Astrocyte (in vitro differentiated cells and primary cell): ENCODE results near the gene DIDO1. TPM values are rescaled to one million over a fixed set of nuclear protein-coding genes. Genes with fewer than 3 reads are reported as not detected.

Source experiments
- DNase-seq: peaks from one replicate; pipeline ENCODE4 v3.0.0-alpha.2; 2010; ENCODE audit warnings: low read depth
- FAIRE-seq: peaks from 2 replicates; lab custom pipeline; 2011; peaks lifted over from hg19 to GRCh38; lab: Jason Lieb, UNC
- H2AFZ ChIP-seq: 2 replicates; pipeline ENCODE4 v1.6.0; 2012; ENCODE audit warnings: low read depth, low read length, inconsistent platforms
- H3K27ac ChIP-seq: 2 replicates; pipeline ENCODE4 v1.5.1; 2011; ENCODE audit warnings: low read depth, low read length, inconsistent platforms
- H3K27me3 ChIP-seq: 2 replicates; pipeline ENCODE4 v1.6.0; 2011; ENCODE audit warnings: low read length, inconsistent platforms; ENCODE audit not compliant: insufficient read depth
- H3K36me3 ChIP-seq: 2 replicates; pipeline ENCODE4 v1.5.1; 2011; ENCODE audit warnings: low read length, inconsistent platforms; ENCODE audit not compliant: insufficient read depth
- H3K4me1 ChIP-seq: 2 replicates; pipeline ENCODE4 v1.5.1; 2011; ENCODE audit warnings: low read length, inconsistent platforms; ENCODE audit not compliant: insufficient read depth
- H3K4me2 ChIP-seq: 2 replicates; pipeline ENCODE4 v1.6.0; 2012; ENCODE audit warnings: low read length, inconsistent platforms
- H3K4me3 ChIP-seq: 2 replicates; pipeline ENCODE4 v1.5.1; 2011; ENCODE audit warnings: low read depth, mild to moderate bottlenecking, low read length, inconsistent platforms; ENCODE audit not compliant: insufficient read depth
- H3K79me2 ChIP-seq: 2 replicates; pipeline ENCODE4 v1.6.0; 2012; ENCODE audit warnings: mild to moderate bottlenecking, low read length, inconsistent platforms; ENCODE audit not compliant: insufficient read depth
- H3K9ac ChIP-seq: 2 replicates; pipeline ENCODE4 v1.6.0; 2012; ENCODE audit warnings: mild to moderate bottlenecking, low read length, inconsistent platforms
- H3K9me3 ChIP-seq: 2 replicates; pipeline ENCODE4 v1.5.1; 2012; ENCODE audit warnings: low read depth, mild to moderate bottlenecking, low read length, inconsistent platforms; ENCODE audit not compliant: insufficient read depth
- H4K20me1 ChIP-seq: 2 replicates; pipeline ENCODE4 v1.6.0; 2012; ENCODE audit warnings: low read length, inconsistent platforms; ENCODE audit not compliant: insufficient read depth
- H3K27ac Mint-ChIP-seq: one replicate; pipeline ENCODE4 v1.8.0; 2021; ENCODE audit warnings: mild to moderate bottlenecking, mixed read lengths; ENCODE audit not compliant: unreplicated experiment
- H3K27me3 Mint-ChIP-seq: one replicate; pipeline ENCODE4 v1.8.0; 2021; ENCODE audit warnings: low read depth, mixed read lengths; ENCODE audit not compliant: unreplicated experiment
- H3K36me3 Mint-ChIP-seq: one replicate; pipeline ENCODE4 v1.8.0; 2021; ENCODE audit warnings: low read depth, mixed read lengths; ENCODE audit not compliant: unreplicated experiment
- H3K4me1 Mint-ChIP-seq: one replicate; pipeline ENCODE4 v1.8.0; 2021; ENCODE audit warnings: low read depth, mixed read lengths; ENCODE audit not compliant: unreplicated experiment
- H3K4me3 Mint-ChIP-seq: one replicate; pipeline ENCODE4 v1.8.0; 2021; ENCODE audit warnings: mild to moderate bottlenecking, moderate library complexity, mixed read lengths; ENCODE audit not compliant: unreplicated experiment
- H3K9me3 Mint-ChIP-seq: one replicate; pipeline ENCODE4 v1.8.0; 2021; ENCODE audit warnings: mild to moderate bottlenecking, mixed read lengths; ENCODE audit not compliant: unreplicated experiment
- EZH2 ChIP-seq: IDR thresholded peaks from 2 replicates; pipeline ENCODE4 v1.6.1; 2012; ENCODE audit warnings: mild to moderate bottlenecking, low read length, inconsistent platforms; ENCODE audit not compliant: insufficient read depth
- total RNA-seq: library from RNA; stranded (reverse); gene quantifications from 2 replicates; pipeline ENCODE4 v1.2.1, GENCODE V29; 2021
- TF ChIP-seq, protein P1 (sequence below): IDR thresholded peaks from 2 replicates; pipeline ENCODE4 v1.5.1; 2011; ENCODE audit warnings: low read depth, mild to moderate bottlenecking, inconsistent platforms, low read length, moderate library complexity; ENCODE audit not compliant: insufficient read depth

The DIDO1 gene
- total RNA-seq, 1 donor from 2014 or later, result 39.0 TPM

DNA sequence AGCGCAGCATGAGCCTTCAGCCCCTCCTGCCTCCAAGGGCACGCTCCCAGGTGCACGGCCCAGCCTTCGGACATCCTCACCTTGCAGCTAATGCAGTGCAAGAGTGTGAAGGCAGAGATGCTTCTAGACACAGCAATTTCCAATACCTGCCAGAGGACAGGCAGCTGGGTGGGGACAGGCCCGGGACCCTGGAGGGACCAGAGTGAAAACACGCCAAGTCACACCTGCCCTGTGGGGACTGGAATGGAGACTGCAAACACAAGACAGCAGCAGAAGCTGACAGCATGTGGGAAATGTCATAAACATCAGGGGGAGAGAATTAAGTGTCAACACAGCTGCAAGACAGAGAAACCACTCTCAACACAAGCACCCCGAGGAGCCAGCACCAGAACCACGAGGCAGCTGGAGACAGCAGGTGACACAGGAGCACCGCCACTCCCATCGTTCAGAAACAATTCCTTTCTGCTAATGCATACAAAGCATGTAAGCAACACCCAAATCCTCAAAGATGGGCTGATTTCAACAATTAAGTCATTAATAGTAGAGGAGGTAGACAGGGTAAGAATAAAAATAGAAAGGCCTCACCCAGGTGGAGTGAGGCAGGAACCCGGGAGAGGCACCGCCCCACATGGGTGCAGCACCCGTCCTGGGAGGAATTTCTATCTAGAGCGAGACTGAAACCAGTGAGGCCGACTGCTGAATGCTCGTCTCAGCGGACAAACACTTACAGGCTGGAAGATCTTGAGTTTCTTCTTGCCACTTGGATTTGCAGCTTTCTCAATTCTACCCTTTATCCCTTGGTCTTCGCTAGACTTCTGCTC lies 17.1 kb downstream of the DIDO1 start:
- H3K27me3 ChIP-seq, result no peaks in the 10 kb centered on the region
- Mint-ChIP-seq H3K9me3 (no peaks in the 10 kb centered on the region), H3K4me1 (peaks cover 7% of the 10 kb centered on the region), H3K27me3 (no peaks in the 10 kb centered on the region), H3K4me3 (no peak overlapping the region), H3K36me3 (peaks cover 13% of the 10 kb centered on the region), H3K27ac (no peak overlapping the region)
- peaks cover 91% of the 10 kb centered on the region for H3K79me2 ChIP-seq
- peaks cover 8% of the 10 kb centered on the region for H3K4me1 ChIP-seq
- peaks cover 99% of the 10 kb centered on the region for H4K20me1 ChIP-seq
- H3K27ac ChIP-seq, result no peak overlapping the region
- no peak overlapping the region for H2AFZ ChIP-seq
- DNase-seq, result no peak
- no peak overlapping the region for H3K9ac ChIP-seq
- no peaks in the 10 kb centered on the region for H3K9me3 ChIP-seq
- FAIRE-seq, result no peak
- no peak for TF ChIP-seq EZH2
- TF ChIP-seq, protein P1, sequence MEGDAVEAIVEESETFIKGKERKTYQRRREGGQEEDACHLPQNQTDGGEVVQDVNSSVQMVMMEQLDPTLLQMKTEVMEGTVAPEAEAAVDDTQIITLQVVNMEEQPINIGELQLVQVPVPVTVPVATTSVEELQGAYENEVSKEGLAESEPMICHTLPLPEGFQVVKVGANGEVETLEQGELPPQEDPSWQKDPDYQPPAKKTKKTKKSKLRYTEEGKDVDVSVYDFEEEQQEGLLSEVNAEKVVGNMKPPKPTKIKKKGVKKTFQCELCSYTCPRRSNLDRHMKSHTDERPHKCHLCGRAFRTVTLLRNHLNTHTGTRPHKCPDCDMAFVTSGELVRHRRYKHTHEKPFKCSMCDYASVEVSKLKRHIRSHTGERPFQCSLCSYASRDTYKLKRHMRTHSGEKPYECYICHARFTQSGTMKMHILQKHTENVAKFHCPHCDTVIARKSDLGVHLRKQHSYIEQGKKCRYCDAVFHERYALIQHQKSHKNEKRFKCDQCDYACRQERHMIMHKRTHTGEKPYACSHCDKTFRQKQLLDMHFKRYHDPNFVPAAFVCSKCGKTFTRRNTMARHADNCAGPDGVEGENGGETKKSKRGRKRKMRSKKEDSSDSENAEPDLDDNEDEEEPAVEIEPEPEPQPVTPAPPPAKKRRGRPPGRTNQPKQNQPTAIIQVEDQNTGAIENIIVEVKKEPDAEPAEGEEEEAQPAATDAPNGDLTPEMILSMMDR, result no peak
- H3K36me3 ChIP-seq, result peaks cover 54% of the 10 kb centered on the region
- H3K4me2 ChIP-seq, result no peak overlapping the region
- no peak overlapping the region for H3K4me3 ChIP-seq

DNA sequence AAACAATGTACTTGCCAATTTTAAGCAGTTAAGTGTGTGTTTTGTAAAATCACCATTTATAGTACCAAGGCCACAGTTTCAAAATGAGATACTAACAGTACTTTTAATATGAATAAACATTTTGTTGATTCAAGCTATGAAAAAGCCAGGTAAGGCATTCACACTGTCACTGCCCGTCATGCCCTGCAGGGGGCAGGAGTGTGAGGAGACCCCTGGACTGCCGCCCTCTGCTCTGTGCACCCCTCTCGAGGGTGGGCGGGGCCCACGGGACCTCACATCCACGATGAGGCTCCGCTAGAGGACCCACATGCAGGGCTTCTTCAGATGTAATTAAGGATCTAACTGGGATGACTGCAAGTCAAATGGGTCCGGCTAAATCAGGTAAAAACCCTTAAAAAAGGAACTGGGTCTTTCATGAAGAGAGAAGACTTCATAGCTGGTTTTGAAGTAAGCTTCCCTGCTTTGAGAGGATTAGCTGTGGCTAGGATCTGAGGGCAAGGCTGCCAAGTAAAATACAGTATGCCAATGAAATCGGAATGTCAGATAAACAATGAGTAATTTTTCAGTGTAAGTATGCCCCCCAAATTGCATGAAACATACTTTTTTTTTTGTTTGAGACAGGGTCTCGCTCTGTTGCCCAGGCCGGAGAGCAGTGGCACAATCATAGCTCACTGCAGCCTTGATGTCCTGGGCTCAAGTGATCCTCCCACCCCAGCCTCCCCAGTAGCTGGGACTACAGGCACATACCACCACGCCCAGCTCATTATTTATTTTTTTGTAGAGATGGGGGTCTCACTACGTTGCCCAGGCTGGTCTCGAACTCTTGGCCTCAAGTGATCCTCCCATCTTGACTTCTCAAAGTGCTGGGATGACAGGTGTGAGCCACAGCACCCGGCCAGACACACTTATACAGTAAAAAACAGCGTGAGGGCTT lies 18.7 kb downstream of the DIDO1 start:
- H3K36me3 ChIP-seq, result peaks cover 54% of the 10 kb centered on the region
- peak overlapping the region; percentile 16 for H3K4me2 ChIP-seq
- no peak overlapping the region for H3K27ac ChIP-seq
- Mint-ChIP-seq H3K27ac (no peak overlapping the region), H3K9me3 (no peaks in the 10 kb centered on the region), H3K27me3 (no peaks in the 10 kb centered on the region), H3K4me3 (no peak overlapping the region), H3K36me3 (peaks cover 13% of the 10 kb centered on the region), H3K4me1 (peaks cover 8% of the 10 kb centered on the region)
- TF ChIP-seq EZH2, result no peak
- TF ChIP-seq, protein P1, result peak; percentile 36
- H3K4me1 ChIP-seq, result peaks cover 18% of the 10 kb centered on the region
- H4K20me1 ChIP-seq, result peaks cover 99% of the 10 kb centered on the region
- H3K9me3 ChIP-seq, result no peaks in the 10 kb centered on the region
- DNase-seq (no peak), FAIRE-seq (no peak)
- no peak overlapping the region for H2AFZ ChIP-seq
- H3K4me3 ChIP-seq, result no peak overlapping the region
- no peaks in the 10 kb centered on the region for H3K27me3 ChIP-seq
- H3K9ac ChIP-seq, result no peak overlapping the region
- peaks cover 84% of the 10 kb centered on the region for H3K79me2 ChIP-seq
